Hepatocyte (in vitro differentiated cells): ENCODE data around the gene GPR101.

Experiments
- EZH2 ChIP-seq: fragments of 200-600 bp; sonication (generic); IDR thresholded peaks from 2 replicates; pipeline ENCODE4 v1.6.1; 2016; ENCODE audit warnings: antibody characterized with exemption, mild to moderate bottlenecking, borderline replicate concordance
- EZH2phosphoT487 ChIP-seq: fragments of 200-600 bp; sonication (generic); IDR thresholded peaks from one replicate; pipeline ENCODE4 v1.6.1; 2018; ENCODE audit warnings: antibody characterized with exemption, mild to moderate bottlenecking, low read depth, moderate library complexity; ENCODE audit not compliant: unreplicated experiment, severe bottlenecking
- TF ChIP-seq, protein P1 (sequence below): fragments of 200-600 bp; sonication (generic); IDR thresholded peaks from 2 replicates; pipeline ENCODE4 v1.5.1; 2016; ENCODE audit warnings: antibody characterized with exemption, mild to moderate bottlenecking; ENCODE audit not compliant: poor library complexity

DNA sequence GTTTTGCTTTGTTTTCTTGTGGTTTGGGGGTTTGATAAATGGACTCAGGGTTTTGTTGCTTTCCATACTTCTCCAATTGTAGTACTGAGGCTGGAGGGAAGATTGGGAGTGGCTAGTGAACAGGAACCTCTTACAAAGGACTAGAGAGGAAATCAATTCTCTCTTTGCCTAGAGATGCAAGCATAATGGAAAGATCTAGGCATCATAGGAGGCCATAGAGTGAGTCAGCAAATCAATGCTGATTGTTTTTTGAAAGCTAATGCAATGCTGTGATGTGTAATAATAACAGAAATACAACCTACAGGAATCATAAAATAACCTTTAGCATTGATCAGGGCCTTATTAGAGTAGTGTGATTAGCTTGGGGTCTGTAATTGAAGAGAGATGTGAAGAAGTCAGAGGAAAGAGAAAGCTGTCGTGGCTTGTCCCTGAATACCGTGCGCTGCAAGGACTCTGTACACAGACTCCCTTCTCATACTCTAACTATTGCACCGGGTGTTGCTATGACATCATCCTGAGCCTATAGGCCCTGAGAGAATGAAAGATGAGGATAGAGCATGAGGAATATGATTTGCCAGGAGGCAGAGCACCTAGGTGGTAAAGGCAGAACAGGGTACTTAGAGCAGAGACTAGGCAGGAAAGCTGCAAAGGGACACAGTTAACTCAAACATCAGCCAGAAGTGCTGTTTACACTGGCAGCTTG, 29.3 kb upstream of the GPR101 start:
- TF ChIP-seq, protein P1, sequence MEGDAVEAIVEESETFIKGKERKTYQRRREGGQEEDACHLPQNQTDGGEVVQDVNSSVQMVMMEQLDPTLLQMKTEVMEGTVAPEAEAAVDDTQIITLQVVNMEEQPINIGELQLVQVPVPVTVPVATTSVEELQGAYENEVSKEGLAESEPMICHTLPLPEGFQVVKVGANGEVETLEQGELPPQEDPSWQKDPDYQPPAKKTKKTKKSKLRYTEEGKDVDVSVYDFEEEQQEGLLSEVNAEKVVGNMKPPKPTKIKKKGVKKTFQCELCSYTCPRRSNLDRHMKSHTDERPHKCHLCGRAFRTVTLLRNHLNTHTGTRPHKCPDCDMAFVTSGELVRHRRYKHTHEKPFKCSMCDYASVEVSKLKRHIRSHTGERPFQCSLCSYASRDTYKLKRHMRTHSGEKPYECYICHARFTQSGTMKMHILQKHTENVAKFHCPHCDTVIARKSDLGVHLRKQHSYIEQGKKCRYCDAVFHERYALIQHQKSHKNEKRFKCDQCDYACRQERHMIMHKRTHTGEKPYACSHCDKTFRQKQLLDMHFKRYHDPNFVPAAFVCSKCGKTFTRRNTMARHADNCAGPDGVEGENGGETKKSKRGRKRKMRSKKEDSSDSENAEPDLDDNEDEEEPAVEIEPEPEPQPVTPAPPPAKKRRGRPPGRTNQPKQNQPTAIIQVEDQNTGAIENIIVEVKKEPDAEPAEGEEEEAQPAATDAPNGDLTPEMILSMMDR, result no peak
- TF ChIP-seq EZH2 (no peak), EZH2phosphoT487 (no peak)
